OCI-LY1 (cell line): ENCODE data around the gene HOXC4.

Source experiments
- H2AFZ ChIP-seq: fragments of 200-600 bp; sonication (generic), shearing (Covaris generic); 2 replicates; pipeline ENCODE4 v1.6.0; 2014; ENCODE audit warnings: antibody characterized with exemption, mild to moderate bottlenecking, low read length
- H3F3A ChIP-seq: fragments of 200-600 bp; sonication (generic), shearing (Covaris generic); 2 replicates; pipeline ENCODE4 v1.6.0; 2014; ENCODE audit warnings: mild to moderate bottlenecking, antibody characterized with exemption, low read length, moderate library complexity; ENCODE audit not compliant: insufficient read depth
- H3K27ac ChIP-seq: fragments of 200-600 bp; sonication (generic); 2 replicates; pipeline ENCODE4 v1.5.1; 2014; ENCODE audit warnings: low read length, mixed run types, mild to moderate bottlenecking, low read depth; ENCODE audit not compliant: poor library complexity, severe bottlenecking
- H3K27me3 ChIP-seq: fragments of 200-600 bp; sonication (generic); 2 replicates; pipeline ENCODE4 v1.6.0; 2014; ENCODE audit warnings: antibody characterized with exemption, mild to moderate bottlenecking, low read length, moderate library complexity; ENCODE audit not compliant: insufficient read depth
- H3K36me3 ChIP-seq: fragments of 200-600 bp; sonication (generic); 2 replicates; pipeline ENCODE4 v1.6.1; 2014; ENCODE audit warnings: mild to moderate bottlenecking, antibody characterized with exemption, low read length, moderate library complexity, mixed read lengths; ENCODE audit not compliant: insufficient read depth
- H3K4me1 ChIP-seq: fragments of 200-600 bp; sonication (generic); 2 replicates; pipeline ENCODE4 v1.5.1; 2014; ENCODE audit warnings: mild to moderate bottlenecking, low read length, moderate library complexity; ENCODE audit not compliant: insufficient read depth, severe bottlenecking
- H3K4me2 ChIP-seq: fragments of 200-600 bp; sonication (generic), shearing (Covaris generic); 2 replicates; pipeline ENCODE4 v1.6.1; 2014; ENCODE audit warnings: low read length
- H3K4me3 ChIP-seq: fragments of 200-600 bp; sonication (generic); 2 replicates; pipeline ENCODE4 v1.5.1; 2014; ENCODE audit warnings: low read length, low read depth, mild to moderate bottlenecking, mixed read lengths; ENCODE audit not compliant: poor library complexity, severe bottlenecking
- H3K79me2 ChIP-seq: fragments of 200-600 bp; shearing (Covaris generic); 2 replicates; pipeline ENCODE4 v1.6.1; 2016; ENCODE audit warnings: mixed run types, low read length, mixed read lengths; ENCODE audit not compliant: insufficient read depth
- H3K9ac ChIP-seq: fragments of 200-600 bp; sonication (generic), shearing (Covaris generic); 2 replicates; pipeline ENCODE4 v1.6.1; 2014; ENCODE audit warnings: mild to moderate bottlenecking, low read length, mixed read lengths
- H3K9me2 ChIP-seq: fragments of 200-600 bp; sonication (generic), shearing (Covaris generic); 2 replicates; pipeline ENCODE4 v1.6.1; 2014; ENCODE audit warnings: low read depth, mild to moderate bottlenecking, low read length, mixed read lengths
- H3K9me3 ChIP-seq: fragments of 200-600 bp; shearing (Covaris generic); 2 replicates; pipeline ENCODE4 v1.6.1; 2014; ENCODE audit warnings: low read length, mixed read lengths
- H4K20me1 ChIP-seq: fragments of 200-600 bp; sonication (generic), shearing (Covaris generic); 2 replicates; pipeline ENCODE4 v1.6.0; 2016; ENCODE audit warnings: mild to moderate bottlenecking, low read length; ENCODE audit not compliant: insufficient read depth
- CTCF ChIP-seq: fragments of 200-600 bp; sonication (generic), shearing (Covaris generic); IDR thresholded peaks from 2 replicates; pipeline ENCODE4 v1.5.1; 2017; ENCODE audit warnings: mild to moderate bottlenecking, antibody characterized with exemption, low read length, moderate library complexity, mixed read lengths
- EZH2 ChIP-seq: fragments of 200-600 bp; sonication (generic), shearing (Covaris generic); IDR thresholded peaks from 2 replicates; pipeline ENCODE4 v1.8.0; 2017; ENCODE audit warnings: borderline replicate concordance, mixed run types, mild to moderate bottlenecking, antibody characterized with exemption, low read length, moderate library complexity, mixed read lengths

HOXC4 gene

GRCh38 chr12:54028314-54029201 lies 25.1 kb upstream of the HOXC4 start, which contains the start of gene HOXC6:
HOXC6 (plus strand) TSS chr12:54028440; CDS start chr12:54028522, 82 bp downstream.
- no peaks in the 10 kb centered on the region for H4K20me1 ChIP-seq
- H3K9me3 ChIP-seq, result no peaks in the 10 kb centered on the region
- no peak within 1 kb of the TSS for H3K4me3 ChIP-seq
- no peak within 1 kb of the TSS for H3K9ac ChIP-seq
- H3K9me2 ChIP-seq, result no peaks in the 10 kb centered on the region
- TF ChIP-seq CTCF (no peak), EZH2 (no peak)
- no peaks in the 10 kb centered on the region for H3F3A ChIP-seq
- H3K4me1 ChIP-seq, result peaks cover 13% of the 10 kb centered on the region
- H3K27ac ChIP-seq, result no peak within 1 kb of the TSS
- no peak within 1 kb of the TSS for H2AFZ ChIP-seq
- no peaks in the 10 kb centered on the region for H3K79me2 ChIP-seq
- H3K4me2 ChIP-seq, result no peak within 1 kb of the TSS
- H3K36me3 ChIP-seq, result no peaks in the 10 kb centered on the region
- H3K27me3 ChIP-seq, result peaks cover 4% of the 10 kb centered on the region; the same call in 1 of the 2 replicates

DNA sequence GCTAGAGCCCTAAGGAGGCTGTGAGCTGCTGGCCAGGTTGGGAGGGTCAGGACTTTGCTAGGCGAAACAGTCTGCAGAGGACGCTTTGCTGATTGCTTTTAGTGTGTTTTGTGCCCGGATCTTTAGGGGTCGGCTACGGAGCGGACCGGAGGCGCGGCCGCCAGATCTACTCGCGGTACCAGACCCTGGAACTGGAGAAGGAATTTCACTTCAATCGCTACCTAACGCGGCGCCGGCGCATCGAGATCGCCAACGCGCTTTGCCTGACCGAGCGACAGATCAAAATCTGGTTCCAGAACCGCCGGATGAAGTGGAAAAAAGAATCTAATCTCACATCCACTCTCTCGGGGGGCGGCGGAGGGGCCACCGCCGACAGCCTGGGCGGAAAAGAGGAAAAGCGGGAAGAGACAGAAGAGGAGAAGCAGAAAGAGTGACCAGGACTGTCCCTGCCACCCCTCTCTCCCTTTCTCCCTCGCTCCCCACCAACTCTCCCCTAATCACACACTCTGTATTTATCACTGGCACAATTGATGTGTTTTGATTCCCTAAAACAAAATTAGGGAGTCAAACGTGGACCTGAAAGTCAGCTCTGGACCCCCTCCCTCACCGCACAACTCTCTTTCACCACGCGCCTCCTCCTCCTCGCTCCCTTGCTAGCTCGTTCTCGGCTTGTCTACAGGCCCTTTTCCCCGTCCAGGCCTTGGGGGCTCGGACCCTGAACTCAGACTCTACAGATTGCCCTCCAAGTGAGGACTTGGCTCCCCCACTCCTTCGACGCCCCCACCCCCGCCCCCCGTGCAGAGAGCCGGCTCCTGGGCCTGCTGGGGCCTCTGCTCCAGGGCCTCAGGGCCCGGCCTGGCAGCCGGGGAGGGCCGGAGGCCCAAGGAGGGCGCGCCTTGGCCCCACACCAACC lies 23.9 kb upstream of the HOXC4 start:
- Histone ChIP-seq H3K27ac (no peak overlapping the region), H3K4me2 (no peak overlapping the region), H3K27me3 (peaks cover 4% of the 10 kb centered on the region; the same call in 1 of the 2 replicates), H3K9ac (no peak overlapping the region), H3K79me2 (no peaks in the 10 kb centered on the region), H3K9me2 (no peaks in the 10 kb centered on the region), H3K9me3 (no peaks in the 10 kb centered on the region), H3F3A (no peaks in the 10 kb centered on the region), H4K20me1 (no peaks in the 10 kb centered on the region), H3K36me3 (no peaks in the 10 kb centered on the region), H2AFZ (no peak overlapping the region), H3K4me3 (no peak overlapping the region), H3K4me1 (peaks cover 13% of the 10 kb centered on the region)
- TF ChIP-seq EZH2 (no peak), CTCF (no peak)

GRCh38 chr12:54030442-54030801 lies 23.2 kb upstream of the HOXC4 start:
- no peak overlapping the region for H2AFZ ChIP-seq
- H3K27me3 ChIP-seq, result peaks cover 4% of the 10 kb centered on the region; the same call in 1 of the 2 replicates
- H3K4me3 ChIP-seq, result no peak overlapping the region
- H3K9me2 ChIP-seq, result no peaks in the 10 kb centered on the region
- H4K20me1 ChIP-seq, result no peaks in the 10 kb centered on the region
- H3K9me3 ChIP-seq, result no peaks in the 10 kb centered on the region
- peaks cover 13% of the 10 kb centered on the region for H3K4me1 ChIP-seq
- H3F3A ChIP-seq, result no peaks in the 10 kb centered on the region
- H3K36me3 ChIP-seq, result no peaks in the 10 kb centered on the region
- TF ChIP-seq EZH2, result no peak
- no peak for TF ChIP-seq CTCF
- H3K9ac ChIP-seq, result no peak overlapping the region
- H3K4me2 ChIP-seq, result no peak overlapping the region
- H3K27ac ChIP-seq, result no peak overlapping the region
- no peaks in the 10 kb centered on the region for H3K79me2 ChIP-seq
